ENCODE results near the gene FLT1.

FLT1 gene

GRCh38 chr13:28483313-28483931 is 11.5 kb downstream of the FLT1 start:
- Histone ChIP-seq H3K79me2 (ENCODE audit: control insufficient read depth, low read length) (no peaks in the 10 kb centered on the region), H3K4me3 (ENCODE audit: low read length) (no peak overlapping the region), H3K9me2 (replicated peaks; ENCODE audit: control insufficient read depth, low read length) (no peaks in the 10 kb centered on the region), H3K4me1 (ENCODE audit: control insufficient read depth, low read length) (no peaks in the 10 kb centered on the region), H4K20me1 (ENCODE audit: control insufficient read depth, insufficient read depth, low read depth, low read length) (no peaks in the 10 kb centered on the region), H3K27ac (ENCODE audit: low read depth, low read length) (no peak overlapping the region), H3F3A (ENCODE audit: control insufficient read depth, insufficient read depth) (no peaks in the 10 kb centered on the region), H3K36me3 (ENCODE audit: control insufficient read depth, low read length) (no peaks in the 10 kb centered on the region), H3K4me2 (ENCODE audit: low read length) (no peak overlapping the region), H3K27me3 (ENCODE audit: control insufficient read depth, low read length) (peaks cover 22% of the 10 kb centered on the region), H3K9me3 (ENCODE audit: control insufficient read depth, insufficient read depth, low read length) (no peaks in the 10 kb centered on the region)
- TF ChIP-seq CTCF (IDR thresholded peaks at IDR 0.05; ENCODE audit: low read depth, low read length, poor library complexity, severe bottlenecking) (no peak), EZH2phosphoT487 (IDR thresholded peaks at IDR 0.05; ENCODE audit: borderline replicate concordance, low read length) (no peak)

- Histone ChIP-seq H3K27me3 (ENCODE audit: control insufficient read depth, low read length) (peaks cover 18% of the 10 kb centered on the region), H3K4me3 (ENCODE audit: low read length) (no peak overlapping the region), H3K79me2 (ENCODE audit: control insufficient read depth, low read length) (no peaks in the 10 kb centered on the region), H3K27ac (ENCODE audit: low read depth, low read length) (no peak overlapping the region), H3K4me2 (ENCODE audit: low read length) (no peak overlapping the region), H4K20me1 (ENCODE audit: control insufficient read depth, insufficient read depth, low read depth, low read length) (no peaks in the 10 kb centered on the region), H3K9me2 (replicated peaks; ENCODE audit: control insufficient read depth, low read length) (no peaks in the 10 kb centered on the region), H3K9me3 (ENCODE audit: control insufficient read depth, insufficient read depth, low read length) (no peaks in the 10 kb centered on the region), H3K4me1 (ENCODE audit: control insufficient read depth, low read length) (no peaks in the 10 kb centered on the region), H3K36me3 (ENCODE audit: control insufficient read depth, low read length) (no peaks in the 10 kb centered on the region), H3F3A (ENCODE audit: control insufficient read depth, insufficient read depth) (no peaks in the 10 kb centered on the region)
- TF ChIP-seq CTCF (IDR thresholded peaks at IDR 0.05; ENCODE audit: low read depth, low read length, poor library complexity, severe bottlenecking) (no peak), EZH2phosphoT487 (IDR thresholded peaks at IDR 0.05; ENCODE audit: borderline replicate concordance, low read length) (no peak)
Measured at GRCh38 chr13:28479005-28479404, 15.9 kb downstream of the FLT1 start.

GRCh38 chr13:28478127-28478526 is 16.8 kb downstream of the FLT1 start:
- no peak overlapping the region for H3K4me2 ChIP-seq (ENCODE audit: low read length)
- no peaks in the 10 kb centered on the region for H3K9me2 ChIP-seq (replicated peaks; ENCODE audit: control insufficient read depth, low read length)
- H4K20me1 ChIP-seq (ENCODE audit: control insufficient read depth, insufficient read depth, low read depth, low read length): no peaks in the 10 kb centered on the region
- no peaks in the 10 kb centered on the region for H3K4me1 ChIP-seq (ENCODE audit: control insufficient read depth, low read length)
- H3K36me3 ChIP-seq (ENCODE audit: control insufficient read depth, low read length): no peaks in the 10 kb centered on the region
- no peak for TF ChIP-seq EZH2phosphoT487 (IDR thresholded peaks at IDR 0.05; ENCODE audit: borderline replicate concordance, low read length)
- no peak for TF ChIP-seq CTCF (IDR thresholded peaks at IDR 0.05; ENCODE audit: low read depth, low read length, poor library complexity, severe bottlenecking)
- no peaks in the 10 kb centered on the region for H3F3A ChIP-seq (ENCODE audit: control insufficient read depth, insufficient read depth)
- no peak overlapping the region for H3K27ac ChIP-seq (ENCODE audit: low read depth, low read length)
- no peaks in the 10 kb centered on the region for H3K9me3 ChIP-seq (ENCODE audit: control insufficient read depth, insufficient read depth, low read length)
- peaks cover 10% of the 10 kb centered on the region; the same call in 1 of the 2 replicates for H3K27me3 ChIP-seq (ENCODE audit: control insufficient read depth, low read length)
- no peak overlapping the region for H3K4me3 ChIP-seq (ENCODE audit: low read length)
- no peaks in the 10 kb centered on the region for H3K79me2 ChIP-seq (ENCODE audit: control insufficient read depth, low read length)

Data from DOHH2 (cell line).